ENCODE measurements around the gene CIB4.

The CIB4 gene

DNA sequence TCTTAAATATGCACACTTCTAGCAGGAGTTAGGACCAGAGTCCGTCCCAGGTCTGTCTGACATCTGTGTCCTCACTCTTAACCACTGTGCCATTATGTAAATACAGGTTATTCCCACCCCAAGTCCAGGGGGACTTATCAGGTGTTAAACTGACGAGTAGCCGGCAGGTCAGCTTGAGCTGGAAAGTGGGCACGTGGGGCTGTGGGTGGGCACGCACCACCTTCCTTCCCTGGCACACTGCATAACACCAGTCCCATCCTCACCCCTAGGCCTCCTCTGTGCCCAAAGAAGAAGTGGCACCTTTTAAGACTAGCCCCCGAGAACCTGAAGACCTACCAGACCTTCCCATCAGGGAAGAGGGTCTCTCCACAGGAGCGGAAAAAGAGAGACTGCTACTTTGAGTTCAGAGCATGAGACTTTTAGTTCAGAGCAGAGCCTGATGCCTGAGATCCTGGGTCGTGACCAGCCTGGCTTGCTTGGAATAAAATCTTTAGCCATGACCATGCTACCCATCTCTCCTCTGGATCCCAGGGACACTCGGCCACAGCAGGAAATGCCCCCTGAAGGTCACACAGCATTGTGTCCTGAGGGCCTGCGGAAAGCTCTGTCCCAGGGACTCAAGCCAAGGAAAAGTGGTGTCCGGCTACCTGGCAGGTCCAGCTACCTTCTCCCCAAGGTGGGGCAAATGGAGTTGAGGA is 62.0 kb downstream of the CIB4 start:
- 85% methylated on average over 11 of the region's 11 CpGs for WGBS
- Histone ChIP-seq H3K27me3 (ENCODE audit: insufficient read depth, low read length) (peaks cover 8% of the 10 kb centered on the region; the same call in 1 of the 2 replicates), H3K9ac (ENCODE audit: low read depth, low read length) (no peak overlapping the region), H3K4me3 (ENCODE audit: low read length) (no peak overlapping the region), H3K27ac (ENCODE audit: low read depth, low read length) (no peak overlapping the region), H3K9me3 (ENCODE audit: insufficient read depth, low read depth, low read length) (no peaks in the 10 kb centered on the region), H3K4me1 (ENCODE audit: insufficient read depth, low read length) (no peaks in the 10 kb centered on the region), H3K36me3 (ENCODE audit: insufficient read depth, low read length) (no peaks in the 10 kb centered on the region)

GRCh38 chr2:26578581-26578980 is 62.6 kb downstream of the CIB4 start:
- Histone ChIP-seq H3K9me3 (ENCODE audit: insufficient read depth, low read depth, low read length) (no peaks in the 10 kb centered on the region), H3K4me3 (ENCODE audit: low read length) (no peak overlapping the region), H3K9ac (ENCODE audit: low read depth, low read length) (no peak overlapping the region), H3K27ac (ENCODE audit: low read depth, low read length) (no peak overlapping the region), H3K36me3 (ENCODE audit: insufficient read depth, low read length) (no peaks in the 10 kb centered on the region), H3K27me3 (ENCODE audit: insufficient read depth, low read length) (peaks cover 8% of the 10 kb centered on the region; the same call in 1 of the 2 replicates), H3K4me1 (ENCODE audit: insufficient read depth, low read length) (no peaks in the 10 kb centered on the region)
- 87% methylated on average over 4 of the region's 5 CpGs for WGBS

DNA sequence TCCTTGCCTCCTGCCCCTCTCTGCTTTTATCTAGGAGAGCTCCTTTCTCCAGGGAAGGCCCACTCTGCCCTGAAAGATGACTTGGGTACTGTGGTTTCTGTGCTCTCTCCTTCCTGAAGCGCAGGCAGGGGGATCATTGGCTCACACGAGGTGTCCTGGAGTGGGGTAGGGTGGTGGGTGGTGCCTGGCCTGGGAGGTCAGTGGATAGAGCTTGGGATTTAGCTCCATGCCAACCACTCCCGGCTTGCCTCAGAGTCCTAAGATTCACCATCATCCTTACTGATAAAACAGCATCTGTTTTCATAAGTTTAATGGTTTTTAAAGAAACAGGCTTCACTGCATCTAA is 63.1 kb downstream of the CIB4 start:
- H3K4me1 ChIP-seq (ENCODE audit: insufficient read depth, low read length): no peaks in the 10 kb centered on the region
- H3K9ac ChIP-seq (ENCODE audit: low read depth, low read length): no peak overlapping the region
- H3K27ac ChIP-seq (ENCODE audit: low read depth, low read length): no peak overlapping the region
- 93% methylated on average over 3 of the region's 3 CpGs for WGBS
- no peak overlapping the region for H3K4me3 ChIP-seq (ENCODE audit: low read length)
- H3K36me3 ChIP-seq (ENCODE audit: insufficient read depth, low read length): no peaks in the 10 kb centered on the region
- peaks cover 8% of the 10 kb centered on the region; the same call in 1 of the 2 replicates for H3K27me3 ChIP-seq (ENCODE audit: insufficient read depth, low read length)
- no peaks in the 10 kb centered on the region for H3K9me3 ChIP-seq (ENCODE audit: insufficient read depth, low read depth, low read length)

GRCh38 chr2:26577442-26578112 is 63.6 kb downstream of the CIB4 start:
- 48% methylated on average over 24 of the region's 24 CpGs for WGBS
- H3K4me1 ChIP-seq (ENCODE audit: insufficient read depth, low read length): no peaks in the 10 kb centered on the region
- no peaks in the 10 kb centered on the region for H3K9me3 ChIP-seq (ENCODE audit: insufficient read depth, low read depth, low read length)
- H3K36me3 ChIP-seq (ENCODE audit: insufficient read depth, low read length): no peaks in the 10 kb centered on the region
- H3K27me3 ChIP-seq (ENCODE audit: insufficient read depth, low read length): peaks cover 8% of the 10 kb centered on the region; the same call in 1 of the 2 replicates
- no peak overlapping the region for H3K4me3 ChIP-seq (ENCODE audit: low read length)
- no peak overlapping the region for H3K9ac ChIP-seq (ENCODE audit: low read depth, low read length)
- no peak overlapping the region for H3K27ac ChIP-seq (ENCODE audit: low read depth, low read length)

DNA sequence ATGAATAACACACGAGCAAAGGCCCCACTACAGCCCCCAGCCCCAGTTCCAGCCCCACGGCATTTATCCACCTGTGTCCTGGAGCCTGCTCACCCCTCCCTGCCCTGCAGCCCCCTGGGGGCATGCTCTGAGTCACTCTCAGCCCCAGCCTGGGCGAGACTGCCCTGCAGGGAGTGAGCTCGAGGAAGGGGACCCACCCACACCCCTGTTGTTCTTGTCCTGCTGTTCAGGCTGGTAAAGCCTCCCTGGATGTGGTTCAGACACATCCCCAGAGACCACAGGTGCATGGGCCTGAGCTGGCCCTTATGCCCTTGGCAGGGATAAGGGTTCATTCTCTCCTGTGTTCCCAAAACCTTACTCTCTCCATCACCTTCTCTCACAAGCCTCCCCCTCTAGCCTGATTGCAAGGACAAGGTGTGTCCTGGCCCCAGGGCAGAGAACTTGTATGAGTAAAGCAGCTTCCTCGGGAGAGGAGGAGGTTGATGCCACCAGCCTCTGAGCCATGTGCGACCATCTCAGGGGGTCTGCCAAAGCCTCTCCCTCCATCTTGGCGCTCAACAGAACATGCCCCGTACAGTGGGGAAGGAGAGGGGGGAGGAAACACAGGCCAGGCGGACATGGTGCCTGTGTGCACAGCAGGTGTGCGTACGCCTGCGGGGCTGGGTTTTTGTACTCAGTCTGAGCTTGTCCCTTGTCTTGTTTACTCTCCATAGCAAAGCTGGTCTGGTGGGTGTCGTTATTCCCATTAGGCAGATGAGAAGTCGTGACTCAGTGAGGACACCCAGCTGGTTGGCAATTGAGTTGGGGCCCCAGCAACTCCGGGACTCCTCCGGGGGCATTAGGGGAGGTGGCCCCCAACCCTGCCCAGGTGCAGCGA is 64.4 kb downstream of the CIB4 start:
- Histone ChIP-seq H3K9me3 (ENCODE audit: insufficient read depth, low read depth, low read length) (no peaks in the 10 kb centered on the region), H3K4me3 (ENCODE audit: low read length) (no peak overlapping the region), H3K27ac (ENCODE audit: low read depth, low read length) (no peak overlapping the region), H3K27me3 (ENCODE audit: insufficient read depth, low read length) (peaks cover 8% of the 10 kb centered on the region; the same call in 1 of the 2 replicates), H3K9ac (ENCODE audit: low read depth, low read length) (no peak overlapping the region), H3K36me3 (ENCODE audit: insufficient read depth, low read length) (no peaks in the 10 kb centered on the region), H3K4me1 (ENCODE audit: insufficient read depth, low read length) (no peaks in the 10 kb centered on the region)
- WGBS: 74% methylated on average over 17 of the region's 17 CpGs

GRCh38 chr2:26575836-26576564 is 65.2 kb downstream of the CIB4 start:
- Histone ChIP-seq H3K9me3 (ENCODE audit: insufficient read depth, low read depth, low read length) (no peaks in the 10 kb centered on the region), H3K4me3 (ENCODE audit: low read length) (no peak overlapping the region), H3K27ac (ENCODE audit: low read depth, low read length) (no peak overlapping the region), H3K27me3 (ENCODE audit: insufficient read depth, low read length) (peaks cover 8% of the 10 kb centered on the region; the same call in 1 of the 2 replicates), H3K4me1 (ENCODE audit: insufficient read depth, low read length) (no peaks in the 10 kb centered on the region), H3K9ac (ENCODE audit: low read depth, low read length) (no peak overlapping the region), H3K36me3 (ENCODE audit: insufficient read depth, low read length) (no peaks in the 10 kb centered on the region)
- WGBS: 91% methylated on average over 17 of the region's 17 CpGs

- Histone ChIP-seq H3K4me3 (ENCODE audit: low read length) (no peak overlapping the region), H3K27ac (ENCODE audit: low read depth, low read length) (no peak overlapping the region), H3K36me3 (ENCODE audit: insufficient read depth, low read length) (no peaks in the 10 kb centered on the region), H3K27me3 (ENCODE audit: insufficient read depth, low read length) (peaks cover 12% of the 10 kb centered on the region), H3K4me1 (ENCODE audit: insufficient read depth, low read length) (no peaks in the 10 kb centered on the region), H3K9me3 (ENCODE audit: insufficient read depth, low read depth, low read length) (no peaks in the 10 kb centered on the region), H3K9ac (ENCODE audit: low read depth, low read length) (no peak overlapping the region)
- WGBS: 90% methylated on average over 17 of the region's 17 CpGs
Observed at GRCh38 chr2:26574900-26575560, 66.1 kb downstream of the CIB4 start.

DNA sequence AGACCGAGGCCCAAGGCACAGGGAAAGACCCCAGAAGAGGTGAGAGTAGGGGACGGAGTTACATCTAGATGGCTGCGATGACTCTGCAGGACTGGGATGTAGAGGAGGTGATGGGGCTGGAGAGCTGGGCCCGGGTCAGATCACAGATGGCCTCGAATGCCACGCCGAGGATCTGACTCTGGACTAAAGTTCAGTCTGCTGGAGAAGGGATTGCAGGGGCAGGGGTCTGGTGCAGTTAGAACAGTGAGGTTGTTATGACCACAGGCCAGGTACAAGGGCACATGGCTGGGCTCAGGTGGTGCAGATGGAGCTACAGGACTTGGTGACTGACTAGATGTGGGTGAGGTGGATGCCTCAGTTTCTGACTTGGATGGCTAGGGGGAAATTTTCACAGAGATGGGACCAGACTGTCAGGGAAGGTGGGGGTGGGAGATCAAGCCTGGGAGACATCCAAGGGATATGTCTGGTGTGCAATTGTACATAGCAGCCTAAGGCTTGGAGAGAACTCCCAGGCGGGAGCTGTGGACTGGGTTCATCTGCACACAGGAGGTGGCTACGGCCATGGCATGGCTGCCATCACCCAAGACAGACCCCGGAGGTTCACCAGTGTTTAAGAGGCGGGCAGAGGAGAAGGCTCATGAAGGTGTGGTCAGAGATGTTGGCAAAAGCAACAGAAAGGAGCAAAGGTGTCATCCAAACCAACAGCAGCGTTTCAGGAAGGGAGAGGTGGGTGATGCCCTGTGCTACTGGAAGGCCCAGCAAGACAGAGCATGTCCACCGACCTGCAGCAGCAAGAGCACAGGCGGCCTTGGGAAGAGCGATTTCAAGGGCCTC is 66.9 kb downstream of the CIB4 start:
- Histone ChIP-seq H3K9ac (ENCODE audit: low read depth, low read length) (no peak overlapping the region), H3K27ac (ENCODE audit: low read depth, low read length) (no peak overlapping the region), H3K36me3 (ENCODE audit: insufficient read depth, low read length) (no peaks in the 10 kb centered on the region), H3K4me3 (ENCODE audit: low read length) (no peak overlapping the region), H3K9me3 (ENCODE audit: insufficient read depth, low read depth, low read length) (no peaks in the 10 kb centered on the region), H3K4me1 (ENCODE audit: insufficient read depth, low read length) (peaks cover 5% of the 10 kb centered on the region), H3K27me3 (ENCODE audit: insufficient read depth, low read length) (peaks cover 20% of the 10 kb centered on the region)
- WGBS: 93% methylated on average over 15 of the region's 15 CpGs

GRCh38 chr2:26573241-26573925 is 67.8 kb downstream of the CIB4 start:
- H3K27me3 ChIP-seq (ENCODE audit: insufficient read depth, low read length): peaks cover 22% of the 10 kb centered on the region
- H3K4me1 ChIP-seq (ENCODE audit: insufficient read depth, low read length): peaks cover 5% of the 10 kb centered on the region
- WGBS: 96% methylated on average over 17 of the region's 17 CpGs
- no peaks in the 10 kb centered on the region for H3K9me3 ChIP-seq (ENCODE audit: insufficient read depth, low read depth, low read length)
- H3K9ac ChIP-seq (ENCODE audit: low read depth, low read length): no peak overlapping the region
- no peak overlapping the region for H3K4me3 ChIP-seq (ENCODE audit: low read length)
- no peaks in the 10 kb centered on the region for H3K36me3 ChIP-seq (ENCODE audit: insufficient read depth, low read length)
- no peak overlapping the region for H3K27ac ChIP-seq (ENCODE audit: low read depth, low read length)

Measured in HUES64 (cell line).